BE2C (cell line): Measurements from ENCODE around the gene BHLHE41.

Experiments used
- DNase-seq: peaks from one replicate; pipeline ENCODE4 v3.0.0-alpha.2; 2020
- H3K27me3 ChIP-seq: fragments of 250-450 bp; sonication (Bioruptor Pico); 2 replicates; pipeline ENCODE4 v1.5.1; 2020; ENCODE audit warnings: mild to moderate bottlenecking
- H3K36me3 ChIP-seq: fragments of 250-450 bp; sonication (Bioruptor Pico); 2 replicates; pipeline ENCODE4 v1.5.1; 2020; ENCODE audit warnings: mild to moderate bottlenecking
- H3K4me1 ChIP-seq: fragments of 250-450 bp; sonication (Bioruptor Pico); 2 replicates; pipeline ENCODE4 v1.5.1; 2020
- H3K4me3 ChIP-seq: 2 replicates; pipeline ENCODE4 v1.5.1; 2011; ENCODE audit warnings: low read depth, low read length
- H3K9me3 ChIP-seq: fragments of 250-450 bp; sonication (Bioruptor Pico); 2 replicates; pipeline ENCODE4 v1.5.1; 2020
- TF ChIP-seq, protein P1 (sequence below): IDR thresholded peaks from 2 replicates; pipeline ENCODE4 v1.5.1; 2012; ENCODE audit warnings: mild to moderate bottlenecking, low read depth, low read length

Gene BHLHE41

DNA sequence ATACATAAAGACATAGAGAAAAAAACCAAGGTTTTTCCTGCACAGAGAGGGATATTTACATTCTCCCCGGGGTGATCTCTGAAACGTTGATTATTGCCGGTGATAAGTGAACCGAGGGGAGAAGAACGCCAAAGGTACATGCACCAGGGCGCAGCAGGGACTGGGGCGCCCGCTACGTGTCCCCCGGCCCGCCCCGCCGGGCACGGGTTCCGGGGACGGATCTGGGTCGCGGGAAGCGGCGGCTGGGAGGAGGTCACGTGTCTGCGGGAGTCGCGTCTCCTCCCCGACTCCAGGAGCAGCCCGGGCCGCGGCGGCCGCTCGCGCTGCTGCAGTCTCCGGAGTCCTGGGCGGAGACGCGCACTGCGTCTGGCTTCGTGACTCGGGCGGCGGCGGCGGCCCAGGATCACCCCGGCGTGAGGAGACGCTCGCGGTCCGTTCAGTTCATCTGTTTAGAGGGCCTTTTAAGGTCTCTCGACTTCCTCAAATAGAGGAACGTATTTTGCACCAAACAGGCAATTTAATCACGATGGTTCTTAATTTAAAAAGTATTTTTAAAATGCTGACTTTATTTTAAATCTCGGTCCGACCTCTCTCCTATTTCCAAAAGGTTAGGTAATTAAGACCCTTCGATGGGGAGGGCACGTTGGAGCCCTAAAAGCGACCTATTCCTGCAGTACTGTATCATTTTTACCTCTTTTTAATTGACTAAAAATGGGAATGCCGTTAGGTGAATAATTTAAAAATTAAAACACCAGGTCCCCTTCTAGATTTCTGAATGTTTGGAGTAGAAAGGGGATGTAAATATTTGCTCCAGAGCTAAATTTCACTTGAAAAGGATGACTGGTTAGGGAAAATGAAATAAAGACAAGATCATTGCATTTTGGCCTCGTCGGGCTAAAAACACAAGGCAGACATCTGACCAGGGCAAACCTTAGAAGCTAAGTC, 1.8 kb upstream of the BHLHE41 start:
- Histone ChIP-seq H3K27me3 (peaks cover 73% of the 10 kb centered on the region), H3K4me1 (no peaks in the 10 kb centered on the region), H3K4me3 (peak overlapping the region; percentile 78), H3K36me3 (no peaks in the 10 kb centered on the region), H3K9me3 (no peaks in the 10 kb centered on the region)
- DNase-seq: peak; percentile 88
- TF ChIP-seq, protein P1, sequence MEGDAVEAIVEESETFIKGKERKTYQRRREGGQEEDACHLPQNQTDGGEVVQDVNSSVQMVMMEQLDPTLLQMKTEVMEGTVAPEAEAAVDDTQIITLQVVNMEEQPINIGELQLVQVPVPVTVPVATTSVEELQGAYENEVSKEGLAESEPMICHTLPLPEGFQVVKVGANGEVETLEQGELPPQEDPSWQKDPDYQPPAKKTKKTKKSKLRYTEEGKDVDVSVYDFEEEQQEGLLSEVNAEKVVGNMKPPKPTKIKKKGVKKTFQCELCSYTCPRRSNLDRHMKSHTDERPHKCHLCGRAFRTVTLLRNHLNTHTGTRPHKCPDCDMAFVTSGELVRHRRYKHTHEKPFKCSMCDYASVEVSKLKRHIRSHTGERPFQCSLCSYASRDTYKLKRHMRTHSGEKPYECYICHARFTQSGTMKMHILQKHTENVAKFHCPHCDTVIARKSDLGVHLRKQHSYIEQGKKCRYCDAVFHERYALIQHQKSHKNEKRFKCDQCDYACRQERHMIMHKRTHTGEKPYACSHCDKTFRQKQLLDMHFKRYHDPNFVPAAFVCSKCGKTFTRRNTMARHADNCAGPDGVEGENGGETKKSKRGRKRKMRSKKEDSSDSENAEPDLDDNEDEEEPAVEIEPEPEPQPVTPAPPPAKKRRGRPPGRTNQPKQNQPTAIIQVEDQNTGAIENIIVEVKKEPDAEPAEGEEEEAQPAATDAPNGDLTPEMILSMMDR: no peak

DNA sequence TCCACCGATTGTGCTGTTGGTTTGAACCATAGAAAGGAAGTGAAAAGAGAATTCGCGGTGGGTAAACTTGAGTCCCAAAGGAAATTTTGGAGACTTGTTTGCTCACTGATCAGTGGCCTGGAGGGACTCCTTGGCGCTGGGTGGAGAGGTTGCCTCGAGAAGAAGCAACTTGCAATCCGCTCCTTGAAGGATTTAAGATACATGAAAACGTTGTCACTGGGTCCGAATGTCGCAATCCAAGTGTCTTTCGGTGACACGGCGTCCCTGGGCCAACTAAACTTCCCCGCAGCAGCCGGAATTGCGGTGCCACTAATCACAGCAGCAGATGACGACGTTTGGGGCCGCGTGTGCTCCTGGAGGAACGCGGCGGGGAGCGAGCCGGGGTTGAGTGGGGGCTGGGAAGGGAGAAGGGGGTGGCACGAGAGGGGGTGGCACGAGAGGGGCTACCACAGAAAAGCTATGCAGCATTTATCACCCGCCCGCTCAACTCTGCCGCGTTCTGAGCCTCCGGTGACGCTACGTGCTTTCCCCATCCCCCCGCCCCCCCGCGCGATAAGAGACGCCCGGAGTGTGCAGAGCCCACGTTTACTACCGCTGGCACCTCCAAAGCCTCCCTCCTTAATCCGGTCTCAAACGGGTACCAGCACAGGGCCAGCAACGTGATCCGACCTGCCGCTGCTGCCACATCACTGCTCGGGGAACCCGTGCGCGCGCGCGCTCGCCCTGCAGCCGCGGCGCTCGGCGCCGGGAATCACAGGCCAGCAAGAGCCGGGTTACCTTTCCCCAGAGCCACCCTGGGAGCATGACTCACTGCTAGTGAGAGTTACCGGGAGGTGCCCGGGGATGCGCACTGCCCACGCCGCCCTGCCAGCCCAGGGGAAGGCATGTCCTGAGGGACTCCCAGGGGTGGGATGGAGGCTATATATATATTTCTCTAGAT, 833 bp upstream of the BHLHE41 start:
- peak; percentile 82 for DNase-seq
- H3K36me3 ChIP-seq: no peaks in the 10 kb centered on the region
- no peaks in the 10 kb centered on the region for H3K9me3 ChIP-seq
- TF ChIP-seq, protein P1: no peak
- no peaks in the 10 kb centered on the region for H3K4me1 ChIP-seq
- peaks cover 80% of the 10 kb centered on the region for H3K27me3 ChIP-seq
- H3K4me3 ChIP-seq: peak overlapping the region; percentile 78

DNA sequence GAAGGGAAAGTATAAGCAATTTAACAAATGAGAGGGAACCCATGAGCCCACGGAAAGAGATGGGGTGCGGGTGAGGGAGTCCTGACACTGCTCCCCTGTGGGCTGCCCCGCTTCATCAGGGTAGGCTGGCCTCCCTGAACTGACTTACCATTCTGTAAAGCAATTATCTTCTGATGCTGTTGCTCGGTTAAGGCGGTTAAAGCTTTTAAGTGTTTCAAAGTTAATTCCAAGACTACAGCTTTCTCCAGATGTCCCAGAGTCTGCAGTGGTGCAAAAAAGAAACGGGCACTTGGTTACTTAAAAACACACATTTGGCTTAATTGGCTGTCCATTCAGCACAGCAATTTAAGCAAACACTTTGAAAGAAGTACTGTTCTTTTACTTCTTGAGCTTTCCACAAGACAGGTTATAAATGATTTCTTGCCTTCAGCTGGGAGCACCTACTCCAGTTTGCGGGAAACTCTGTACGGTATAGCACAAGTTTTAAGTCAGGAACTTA, 1.3 kb downstream of the BHLHE41 start:
- H3K9me3 ChIP-seq: no peaks in the 10 kb centered on the region
- H3K4me3 ChIP-seq: peak overlapping the region; percentile 56
- DNase-seq: no peak
- H3K27me3 ChIP-seq: peaks cover 74% of the 10 kb centered on the region
- TF ChIP-seq, protein P1: no peak
- no peaks in the 10 kb centered on the region for H3K36me3 ChIP-seq
- no peaks in the 10 kb centered on the region for H3K4me1 ChIP-seq

DNA sequence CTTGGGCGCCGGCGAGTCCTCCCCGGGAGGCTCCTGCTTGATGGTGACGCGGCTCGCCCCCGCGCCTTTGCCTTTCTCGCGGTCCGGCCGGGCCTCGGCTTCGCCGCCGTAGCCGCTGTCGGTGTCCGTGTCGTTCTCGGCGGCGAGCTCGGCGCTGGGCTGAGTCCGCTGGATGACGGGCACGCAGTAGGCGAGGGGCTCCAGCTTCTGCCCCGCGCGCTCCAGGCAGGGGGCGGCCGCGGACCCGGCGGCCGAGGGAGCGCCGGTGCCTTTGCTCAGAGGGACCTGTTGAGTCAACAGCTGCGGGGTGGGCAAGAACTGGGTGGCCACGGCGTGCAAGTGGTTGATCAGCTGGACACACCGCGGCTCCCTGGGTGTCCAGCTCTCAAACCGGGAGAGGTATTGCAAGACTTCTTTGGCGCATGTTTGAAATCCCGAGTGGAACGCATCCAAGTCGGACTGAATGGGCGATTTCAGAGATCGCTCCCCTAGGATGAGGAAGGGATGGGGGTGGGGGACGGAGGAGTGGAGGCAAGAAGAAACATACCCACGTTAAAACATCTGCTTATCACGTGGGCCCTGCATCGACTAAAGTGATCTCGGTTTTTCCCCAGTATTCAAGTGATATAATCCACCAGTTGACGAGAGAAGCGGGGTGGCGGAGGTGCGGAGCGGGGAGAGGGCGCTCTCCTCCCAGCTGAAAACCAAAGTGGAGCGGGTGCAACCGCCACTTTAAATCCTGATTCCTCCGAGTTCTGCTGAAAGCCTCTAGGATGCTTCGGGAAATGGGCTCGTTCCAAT, 2.0 kb downstream of the BHLHE41 start:
- TF ChIP-seq, protein P1: peak; percentile 22; the same call in 1 of the 2 replicates
- no peaks in the 10 kb centered on the region for H3K9me3 ChIP-seq
- peak; percentile 21 for DNase-seq
- H3K4me1 ChIP-seq: no peaks in the 10 kb centered on the region
- H3K4me3 ChIP-seq: peak overlapping the region; percentile 56
- no peaks in the 10 kb centered on the region for H3K36me3 ChIP-seq
- peaks cover 72% of the 10 kb centered on the region for H3K27me3 ChIP-seq

DNA sequence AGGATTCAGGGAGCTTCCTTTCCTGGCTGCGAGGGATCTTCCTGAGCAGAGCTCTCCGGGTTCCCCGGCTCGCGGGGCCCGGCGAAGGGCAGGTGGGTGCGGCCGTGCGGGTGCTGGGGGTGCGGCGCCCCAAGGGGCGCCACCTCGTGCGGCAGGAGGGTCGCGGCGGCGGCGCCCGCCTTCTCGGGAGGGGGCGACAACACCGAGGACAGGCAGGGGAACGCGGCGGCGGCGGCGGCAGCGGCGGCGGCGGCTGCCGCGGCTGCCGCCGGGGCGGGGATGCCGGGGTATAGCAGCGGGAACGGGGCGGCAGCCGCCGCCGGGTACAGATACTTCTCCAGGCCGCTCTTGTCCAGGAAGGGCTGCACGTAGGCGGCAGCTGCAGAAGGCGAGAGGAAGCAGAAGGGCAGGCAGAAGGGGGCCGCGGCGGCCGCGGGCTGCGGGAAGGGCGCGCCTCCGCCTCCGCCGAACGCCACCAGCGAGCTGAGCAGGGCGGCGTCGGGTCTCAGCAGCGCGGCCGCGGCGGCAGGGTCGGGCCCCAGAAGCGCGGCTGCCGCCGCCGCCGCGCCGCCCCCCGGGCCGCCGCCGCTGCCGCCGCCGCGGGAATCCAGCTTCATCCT, 2.7 kb downstream of the BHLHE41 start:
- Histone ChIP-seq H3K4me1 (no peaks in the 10 kb centered on the region), H3K36me3 (no peaks in the 10 kb centered on the region), H3K9me3 (no peaks in the 10 kb centered on the region), H3K4me3 (peak overlapping the region; percentile 33), H3K27me3 (peaks cover 65% of the 10 kb centered on the region)
- peak; percentile 49 for DNase-seq
- TF ChIP-seq, protein P1: no peak
